Small intestine (tissue), 7 donors: Measurements from ENCODE around the gene PAPSS2. TPM values are rescaled to one million over a fixed set of nuclear protein-coding genes. Genes with fewer than 3 reads are reported as not detected.
"Not testable (repeated sequence)": the region's sequence is repeated elsewhere in the genome, so short reads cannot be mapped to it uniquely, and the experiment has no call there.

Experiments
- DNase-seq, 2 donors: peaks; one replicate each; pipeline versions ENCODE4 v3.0.0 to v3.0.0-alpha.2; 2013
- FAIRE-seq: peaks from 2 replicates; lab custom pipeline; 2012; peaks lifted over from hg19 to GRCh38; lab: Jason Lieb, UNC
- H3K27ac ChIP-seq, 3 donors: one replicate each; pipeline ENCODE4 v1.5.1; 2013; ENCODE audit warnings: low read length in 2 of 3, mild to moderate bottlenecking in 2 of 3, control low read depth in 1 of 3, inconsistent platforms in 1 of 3, low read depth in 1 of 3, moderate library complexity in 1 of 3
- H3K27me3 ChIP-seq, 3 donors: one replicate each; pipeline ENCODE4 v1.6.1; 2013; ENCODE audit warnings: low read length in 3 of 3, inconsistent platforms in 1 of 3; ENCODE audit not compliant: control insufficient read depth in 3 of 3, insufficient read depth in 3 of 3
- H3K36me3 ChIP-seq, 3 donors: one replicate each; pipeline ENCODE4 v1.6.1; 2013; ENCODE audit warnings: low read length in 3 of 3, inconsistent platforms in 1 of 3, low read depth in 1 of 3, mild to moderate bottlenecking in 1 of 3, moderate library complexity in 1 of 3; ENCODE audit not compliant: control insufficient read depth in 3 of 3, insufficient read depth in 2 of 3
- H3K4me1 ChIP-seq, 3 donors: one replicate each; pipeline ENCODE4 v1.6.1; 2013; ENCODE audit warnings: low read length in 2 of 3, inconsistent platforms in 1 of 3, low read depth in 1 of 3, mild to moderate bottlenecking in 1 of 3, moderate library complexity in 1 of 3; ENCODE audit not compliant: control insufficient read depth in 3 of 3, insufficient read depth in 2 of 3
- H3K4me3 ChIP-seq, 3 donors: one replicate each; pipeline ENCODE4 v1.5.1; 2013; ENCODE audit warnings: low read length in 3 of 3, control low read depth in 1 of 3, inconsistent platforms in 1 of 3, low read depth in 1 of 3, mild to moderate bottlenecking in 1 of 3, moderate library complexity in 1 of 3
- H3K9me3 ChIP-seq, 2 donors: one replicate each; pipeline ENCODE4 v1.6.1; 2013; ENCODE audit warnings: low read depth in 1 of 2, low read length in 1 of 2; ENCODE audit not compliant: control insufficient read depth in 2 of 2, insufficient read depth in 1 of 2
- WGBS, 3 donors: extraction: QIAGEN DNeasy Blood & Tissue Kit; methylation state at CpG; one replicate each; pipeline ENCODE4 v1.1.7; 2013; 5-methylcytosine and 5-hydroxymethylcytosine counted together
- polyA plus RNA-seq, 4 donors: library from polyadenylated mRNA; stranded (reverse) in 3 of 4; unstranded in 1 of 4; fragments of 200-250 nt in 3 of 4; fragments of 120-200 nt in 1 of 4; gene quantifications; one replicate each; pipeline versions ENCODE4 v1.2.1 to v1.2.3, GENCODE V29; 2013
- donor health status: healthy with polysubstance abuse.
- donor health status: control.
- donor health status: control.
- donor health status: Bipolar disorder and iron deficiency.
- donor health status: healthy.

Gene PAPSS2
- polyA plus RNA-seq, 4 donors: 28.4 to 90.5 (median 58.1) TPM

DNA sequence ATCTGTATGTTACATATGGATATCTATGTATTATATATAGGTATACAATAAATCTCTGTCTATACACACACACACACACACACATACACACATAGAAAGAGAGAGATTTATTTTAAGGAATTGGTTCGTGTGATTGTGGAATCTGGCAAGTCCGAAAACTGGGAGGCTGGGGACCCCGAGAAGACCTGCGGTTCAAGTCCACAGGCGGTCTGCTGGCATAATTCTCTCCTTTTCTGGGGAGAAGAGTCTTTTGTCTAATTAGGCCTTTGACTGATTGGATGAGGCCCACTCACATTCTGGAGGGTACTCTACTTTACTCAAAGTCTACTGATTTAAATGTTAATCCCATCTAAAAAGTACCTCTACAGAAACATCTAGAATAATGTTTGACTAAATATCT, 65.1 kb downstream of the PAPSS2 start:
- Histone ChIP-seq H3K9me3 (no peaks in the 10 kb centered on the region), H3K27ac (no peak overlapping the region), H3K4me3 (no peak overlapping the region), H3K4me1 (peaks cover 2 to 10% (median 6%) of the 10 kb centered on the region in 3 donors), H3K27me3 (no peaks in the 10 kb centered on the region), H3K36me3 (peaks cover 0 to 8% (median 0%) of the 10 kb centered on the region in 3 donors)
- FAIRE-seq (no peak), DNase-seq (no peak)
- WGBS, 3 donors: 95 to 96% (median 95%) methylated on average over 5 of the region's 5 CpGs

DNA sequence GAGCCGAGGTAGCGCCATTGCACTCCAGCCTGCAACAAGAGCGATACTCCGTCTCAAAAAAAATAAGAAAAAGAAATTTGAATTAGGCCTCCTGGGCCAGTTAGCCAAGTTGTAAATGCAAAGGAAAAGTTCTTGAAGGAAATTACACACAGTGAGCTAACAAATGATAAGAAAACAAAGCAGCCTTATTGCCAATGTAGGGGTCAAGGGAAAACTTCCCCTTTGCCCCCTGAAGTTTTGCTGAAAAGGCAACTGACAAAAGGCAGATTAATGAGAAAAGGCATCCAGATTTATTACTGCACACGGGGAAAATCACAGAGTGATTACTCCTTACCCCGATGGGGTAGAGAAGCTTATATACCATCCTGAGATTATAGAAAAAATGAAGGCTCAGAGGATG, 70.3 kb downstream of the PAPSS2 start:
- FAIRE-seq (no peak), DNase-seq (no peak)
- Histone ChIP-seq H3K4me1 (peaks cover 0 to 8% (median 0%) of the 10 kb centered on the region in 3 donors), H3K9me3 (no peaks in the 10 kb centered on the region), H3K4me3 (no peak overlapping the region), H3K27me3 (no peaks in the 10 kb centered on the region), H3K36me3 (peaks cover 0 to 5% (median 0%) of the 10 kb centered on the region in 3 donors), H3K27ac (no peak overlapping the region)
- WGBS, 3 donors: 68 to 69% (median 69%) methylated on average over 6 of the region's 6 CpGs

DNA sequence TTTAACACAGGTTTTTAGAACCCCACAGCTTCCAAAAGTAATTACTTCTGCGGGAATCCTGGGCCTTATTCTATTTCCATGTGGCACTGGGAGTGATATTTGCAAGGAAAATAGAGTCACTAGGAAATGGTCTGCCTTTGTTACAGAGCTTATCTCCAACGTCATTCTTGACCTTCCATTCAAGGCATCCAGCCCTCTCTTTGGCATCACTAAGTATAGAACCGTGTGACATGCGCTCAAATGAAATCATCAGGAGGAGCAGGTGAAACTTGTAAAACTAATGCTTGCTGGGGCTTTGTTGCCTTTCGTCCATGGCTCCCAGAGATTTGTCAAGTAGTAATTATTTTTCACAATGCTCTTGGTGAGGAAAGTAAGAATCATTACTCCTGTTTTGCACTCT, 73.4 kb downstream of the PAPSS2 start:
- no peak for DNase-seq
- Histone ChIP-seq H3K9me3 (no peaks in the 10 kb centered on the region), H3K27ac (no peak overlapping the region), H3K36me3 (peaks cover 0 to 5% (median 0%) of the 10 kb centered on the region in 3 donors), H3K4me3 (no peak overlapping the region), H3K4me1 (peaks cover 0 to 11% (median 0%) of the 10 kb centered on the region in 3 donors), H3K27me3 (no peaks in the 10 kb centered on the region)
- WGBS, 3 donors: 66 to 79% (median 69%) methylated on average over 5 of the region's 5 CpGs
- no peak for FAIRE-seq

DNA sequence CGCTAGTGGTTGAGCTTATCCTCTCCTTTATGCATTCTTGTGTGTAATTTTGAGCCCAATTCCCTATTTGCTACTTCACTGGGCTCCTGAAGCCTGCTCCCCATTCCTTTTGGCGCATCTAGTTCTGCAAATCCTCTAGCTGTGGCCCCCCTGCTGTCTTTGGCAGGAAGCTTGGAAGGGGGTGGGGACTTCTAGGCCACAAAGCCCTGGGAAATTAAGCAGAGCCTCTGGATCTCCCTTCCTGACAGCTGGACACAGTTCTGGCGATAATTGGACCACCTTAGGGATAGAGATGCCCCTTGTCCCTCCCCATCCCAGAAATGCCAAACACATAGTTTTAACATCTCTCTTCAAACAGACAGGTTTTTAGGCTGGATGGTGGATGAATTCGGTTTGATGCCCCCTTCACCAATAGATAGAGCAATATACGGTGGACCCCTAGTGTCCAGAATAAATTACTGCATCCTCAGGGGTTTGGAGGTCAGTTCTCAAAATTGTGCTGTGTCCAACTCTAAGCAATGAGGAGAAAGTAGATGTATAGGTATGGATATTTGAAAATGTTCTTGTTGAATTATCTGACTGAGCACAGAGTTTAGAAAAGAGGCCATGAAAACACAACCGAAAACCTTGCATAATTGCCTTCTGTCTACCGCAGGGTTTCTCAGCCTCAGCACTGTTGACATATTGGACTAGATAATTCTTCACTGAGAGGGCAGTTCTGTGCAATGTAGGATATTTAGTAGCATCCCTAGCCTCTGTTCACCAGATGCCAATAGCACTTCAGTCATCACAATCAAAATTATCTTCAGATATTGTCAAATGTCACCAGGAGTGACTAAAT, 75.5 kb downstream of the PAPSS2 start:
- H3K4me1 ChIP-seq: peaks cover 0 to 4% (median 0%) of the 10 kb centered on the region in 3 donors
- no peak overlapping the region for H3K4me3 ChIP-seq
- H3K9me3 ChIP-seq: no peaks in the 10 kb centered on the region
- 47 to 57% (median 48%) methylated on average over 7 of the region's 7 CpGs for WGBS, 3 donors
- H3K27me3 ChIP-seq: no peaks in the 10 kb centered on the region
- H3K36me3 ChIP-seq: peaks cover 0 to 5% (median 0%) of the 10 kb centered on the region in 3 donors
- no peak overlapping the region for H3K27ac ChIP-seq
- DNase-seq (peak; percentile 35 to 54), FAIRE-seq (no peak)

DNA sequence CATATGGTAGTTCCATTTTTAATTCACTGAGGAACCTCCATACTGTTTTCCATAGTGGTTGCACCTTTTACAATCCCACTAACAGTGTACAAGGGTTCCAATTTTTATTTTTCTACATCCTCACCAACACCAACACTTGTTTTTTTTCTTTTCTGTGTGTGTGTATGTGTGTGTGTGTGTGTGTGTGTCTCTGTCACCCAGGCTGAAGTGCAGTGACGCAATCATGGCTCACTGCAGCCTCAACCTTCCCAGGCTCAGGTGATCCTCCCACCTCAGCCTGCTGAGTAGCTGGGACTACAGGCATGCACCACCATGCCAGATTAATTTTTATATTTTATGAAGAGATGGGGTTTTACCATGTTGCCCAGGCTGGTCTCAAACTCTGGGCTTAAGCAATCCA, 78.6 kb downstream of the PAPSS2 start:
- WGBS, 3 donors: 92 to 100% (median 93%) methylated on average over 1 of the region's 1 CpG
- H3K4me3 ChIP-seq, H3K9me3 ChIP-seq, DNase-seq, FAIRE-seq, H3K4me1 ChIP-seq, H3K27ac ChIP-seq, H3K27me3 ChIP-seq: not testable (repeated sequence)
- peaks cover 0 to 16% (median 4%) of the 10 kb centered on the region in 3 donors for H3K36me3 ChIP-seq

DNA sequence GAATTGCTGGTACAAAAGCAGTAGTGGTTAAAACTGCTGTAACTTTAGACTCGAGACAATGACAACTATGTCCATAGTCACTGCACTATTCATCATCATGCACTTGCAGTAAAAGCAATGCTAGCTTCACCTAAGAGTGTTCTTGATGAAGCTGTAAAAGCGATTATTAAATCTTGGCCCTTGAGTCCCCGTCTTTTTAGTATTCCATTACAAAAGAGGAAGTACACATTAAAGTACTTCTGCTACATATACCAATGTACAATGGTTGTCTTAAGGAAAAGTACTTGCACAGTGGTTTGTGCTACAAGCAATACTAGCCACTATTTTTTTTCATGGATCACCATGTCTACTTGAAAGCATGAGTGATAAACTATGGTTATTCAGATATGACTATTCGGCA, 80.0 kb downstream of the PAPSS2 start:
- Histone ChIP-seq H3K36me3 (peaks cover 0 to 22% (median 4%) of the 10 kb centered on the region in 3 donors), H3K27ac (no peak overlapping the region), H3K4me1 (peaks cover 0 to 4% (median 0%) of the 10 kb centered on the region in 3 donors), H3K27me3 (no peaks in the 10 kb centered on the region), H3K4me3 (no peak overlapping the region), H3K9me3 (no peaks in the 10 kb centered on the region)
- WGBS, 3 donors: 88 to 94% (median 90%) methylated on average over 4 of the region's 4 CpGs
- no peak for DNase-seq
- FAIRE-seq: no peak

DNA sequence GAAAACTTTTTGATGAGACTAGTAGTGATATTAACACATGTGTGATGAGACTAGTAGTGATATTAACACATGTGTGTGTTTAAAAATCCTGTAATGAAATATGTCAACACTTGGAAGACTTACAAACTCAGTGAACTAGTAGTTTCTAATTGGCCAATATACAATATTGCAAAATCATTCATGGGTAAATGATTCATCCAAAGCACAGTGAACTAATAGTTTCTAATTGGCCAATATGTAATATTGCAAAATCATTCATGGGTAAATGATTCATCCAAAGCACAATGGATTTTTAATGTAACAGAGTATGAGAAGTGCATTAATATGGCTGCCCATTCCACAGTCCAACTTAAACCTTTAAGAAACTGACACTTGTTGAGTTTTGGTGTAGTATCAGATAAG, 80.6 kb downstream of the PAPSS2 start:
- Histone ChIP-seq H3K27ac (no peak overlapping the region), H3K9me3 (no peaks in the 10 kb centered on the region), H3K4me1 (no peaks in the 10 kb centered on the region), H3K4me3 (no peak overlapping the region), H3K27me3 (no peaks in the 10 kb centered on the region), H3K36me3 (peaks cover 0 to 25% (median 4%) of the 10 kb centered on the region in 3 donors)
- FAIRE-seq (peak; percentile 36), DNase-seq (peak; percentile 53 to 54)

DNA sequence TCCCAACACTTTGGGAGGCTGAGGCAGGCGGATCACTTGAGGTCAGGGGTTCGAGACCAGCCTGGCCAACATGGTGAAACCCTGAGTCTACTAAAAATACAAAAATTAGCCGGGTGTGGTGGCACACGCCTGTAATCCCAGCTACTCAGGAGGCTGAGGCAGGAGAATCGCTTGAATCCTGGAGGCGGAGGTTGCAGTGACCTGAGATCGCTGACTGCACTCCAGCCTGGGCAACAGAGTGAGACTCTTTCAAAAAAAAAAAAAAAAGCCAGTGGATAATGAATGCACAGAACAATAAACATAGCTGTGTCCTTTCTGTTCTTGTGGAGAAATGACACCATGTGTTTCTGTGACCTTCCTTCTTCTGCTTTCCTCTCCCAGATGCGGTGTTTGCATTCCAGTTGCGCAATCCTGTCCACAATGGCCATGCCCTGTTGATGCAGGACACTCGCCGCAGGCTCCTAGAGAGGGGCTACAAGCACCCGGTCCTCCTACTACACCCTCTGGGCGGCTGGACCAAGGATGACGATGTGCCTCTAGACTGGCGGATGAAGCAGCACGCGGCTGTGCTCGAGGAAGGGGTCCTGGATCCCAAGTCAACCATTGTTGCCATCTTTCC, 83.4 kb downstream of the PAPSS2 start:
- H3K9me3 ChIP-seq, FAIRE-seq, H3K27me3 ChIP-seq, H3K4me3 ChIP-seq, DNase-seq, H3K4me1 ChIP-seq, H3K27ac ChIP-seq: not testable (repeated sequence)
- H3K36me3 ChIP-seq: peaks cover 3 to 23% (median 4%) of the 10 kb centered on the region in 3 donors
- 94 to 96% (median 95%) methylated on average over 18 of the region's 18 CpGs for WGBS, 3 donors
